ENCODE results near the gene GFER. TPM values are rescaled to one million over a fixed set of nuclear protein-coding genes. Genes with fewer than 3 reads are reported as not detected.

GFER gene
- total and polyA plus RNA-seq, 9 of the 15 experiments (the other 6 are each of a cell fraction or from before 2014, with no cell fraction given), result 4.3 to 53.7 (median 19.8) TPM

DNA sequence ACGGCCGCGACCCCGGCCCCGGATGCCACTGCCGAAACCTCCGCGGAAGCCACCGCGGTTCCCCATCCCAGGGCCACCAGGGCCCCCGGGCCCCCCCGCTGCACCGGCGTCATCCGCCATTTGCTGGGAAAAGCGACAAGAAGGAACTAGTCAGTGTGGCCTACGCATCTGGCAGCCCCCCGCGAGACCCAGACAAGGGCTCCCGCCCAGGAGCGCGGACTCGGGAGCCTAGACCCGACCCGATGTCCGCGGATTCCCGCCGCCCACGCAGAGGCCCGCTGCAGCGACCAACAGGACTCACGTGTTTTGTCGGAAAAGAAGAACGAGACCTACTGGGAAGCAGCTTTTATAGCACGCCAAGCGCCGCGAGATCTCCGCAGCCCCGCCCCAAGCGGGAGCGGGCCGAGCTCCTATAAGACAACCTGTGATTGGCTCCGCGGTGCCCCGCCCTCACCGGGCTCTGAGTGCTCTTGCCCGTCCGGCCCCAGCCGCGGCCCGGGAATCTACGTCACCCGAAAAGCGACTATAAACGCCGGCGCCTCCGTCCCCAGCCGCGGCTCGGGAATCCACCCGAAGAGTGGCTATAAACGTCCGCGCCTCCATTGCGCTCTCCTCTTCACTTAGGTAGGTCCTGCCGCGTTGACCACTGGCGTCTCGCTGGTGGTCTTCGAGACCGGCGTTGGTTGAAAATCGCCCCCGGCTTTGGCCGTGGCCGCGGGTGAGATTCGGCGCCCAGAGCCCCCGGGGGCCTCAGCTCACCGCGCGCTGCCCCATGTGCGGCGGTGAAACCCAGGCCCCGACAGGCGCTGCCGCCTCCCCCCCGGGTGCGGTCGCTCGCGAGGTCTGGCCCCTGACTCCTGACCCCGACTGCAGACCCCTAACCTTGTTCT, 19.2 kb upstream of the GFER start, which contains the start of gene RPS2 (continued):
- TF ChIP-seq, protein P1, sequence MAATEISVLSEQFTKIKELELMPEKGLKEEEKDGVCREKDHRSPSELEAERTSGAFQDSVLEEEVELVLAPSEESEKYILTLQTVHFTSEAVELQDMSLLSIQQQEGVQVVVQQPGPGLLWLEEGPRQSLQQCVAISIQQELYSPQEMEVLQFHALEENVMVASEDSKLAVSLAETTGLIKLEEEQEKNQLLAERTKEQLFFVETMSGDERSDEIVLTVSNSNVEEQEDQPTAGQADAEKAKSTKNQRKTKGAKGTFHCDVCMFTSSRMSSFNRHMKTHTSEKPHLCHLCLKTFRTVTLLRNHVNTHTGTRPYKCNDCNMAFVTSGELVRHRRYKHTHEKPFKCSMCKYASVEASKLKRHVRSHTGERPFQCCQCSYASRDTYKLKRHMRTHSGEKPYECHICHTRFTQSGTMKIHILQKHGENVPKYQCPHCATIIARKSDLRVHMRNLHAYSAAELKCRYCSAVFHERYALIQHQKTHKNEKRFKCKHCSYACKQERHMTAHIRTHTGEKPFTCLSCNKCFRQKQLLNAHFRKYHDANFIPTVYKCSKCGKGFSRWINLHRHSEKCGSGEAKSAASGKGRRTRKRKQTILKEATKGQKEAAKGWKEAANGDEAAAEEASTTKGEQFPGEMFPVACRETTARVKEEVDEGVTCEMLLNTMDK (IDR thresholded peaks at IDR 0.05; ENCODE audit: borderline replicate concordance, insufficient read depth, low read depth, low read length, poor library complexity, severe bottlenecking), result no peak
- TF ChIP-seq, protein P2, sequence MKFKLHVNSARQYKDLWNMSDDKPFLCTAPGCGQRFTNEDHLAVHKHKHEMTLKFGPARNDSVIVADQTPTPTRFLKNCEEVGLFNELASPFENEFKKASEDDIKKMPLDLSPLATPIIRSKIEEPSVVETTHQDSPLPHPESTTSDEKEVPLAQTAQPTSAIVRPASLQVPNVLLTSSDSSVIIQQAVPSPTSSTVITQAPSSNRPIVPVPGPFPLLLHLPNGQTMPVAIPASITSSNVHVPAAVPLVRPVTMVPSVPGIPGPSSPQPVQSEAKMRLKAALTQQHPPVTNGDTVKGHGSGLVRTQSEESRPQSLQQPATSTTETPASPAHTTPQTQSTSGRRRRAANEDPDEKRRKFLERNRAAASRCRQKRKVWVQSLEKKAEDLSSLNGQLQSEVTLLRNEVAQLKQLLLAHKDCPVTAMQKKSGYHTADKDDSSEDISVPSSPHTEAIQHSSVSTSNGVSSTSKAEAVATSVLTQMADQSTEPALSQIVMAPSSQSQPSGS (CRISPR knock-in tag; IDR thresholded peaks at IDR 0.05), result no peak
- TF ChIP-seq, protein P3, sequence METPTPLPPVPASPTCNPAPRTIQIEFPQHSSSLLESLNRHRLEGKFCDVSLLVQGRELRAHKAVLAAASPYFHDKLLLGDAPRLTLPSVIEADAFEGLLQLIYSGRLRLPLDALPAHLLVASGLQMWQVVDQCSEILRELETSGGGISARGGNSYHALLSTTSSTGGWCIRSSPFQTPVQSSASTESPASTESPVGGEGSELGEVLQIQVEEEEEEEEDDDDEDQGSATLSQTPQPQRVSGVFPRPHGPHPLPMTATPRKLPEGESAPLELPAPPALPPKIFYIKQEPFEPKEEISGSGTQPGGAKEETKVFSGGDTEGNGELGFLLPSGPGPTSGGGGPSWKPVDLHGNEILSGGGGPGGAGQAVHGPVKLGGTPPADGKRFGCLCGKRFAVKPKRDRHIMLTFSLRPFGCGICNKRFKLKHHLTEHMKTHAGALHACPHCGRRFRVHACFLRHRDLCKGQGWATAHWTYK (CRISPR knock-in tag; IDR thresholded peaks at IDR 0.05), result peak; percentile 66; the same call in 1 of the 2 replicates
- TF ChIP-seq, protein P4, sequence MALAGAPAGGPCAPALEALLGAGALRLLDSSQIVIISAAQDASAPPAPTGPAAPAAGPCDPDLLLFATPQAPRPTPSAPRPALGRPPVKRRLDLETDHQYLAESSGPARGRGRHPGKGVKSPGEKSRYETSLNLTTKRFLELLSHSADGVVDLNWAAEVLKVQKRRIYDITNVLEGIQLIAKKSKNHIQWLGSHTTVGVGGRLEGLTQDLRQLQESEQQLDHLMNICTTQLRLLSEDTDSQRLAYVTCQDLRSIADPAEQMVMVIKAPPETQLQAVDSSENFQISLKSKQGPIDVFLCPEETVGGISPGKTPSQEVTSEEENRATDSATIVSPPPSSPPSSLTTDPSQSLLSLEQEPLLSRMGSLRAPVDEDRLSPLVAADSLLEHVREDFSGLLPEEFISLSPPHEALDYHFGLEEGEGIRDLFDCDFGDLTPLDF (CRISPR knock-in tag; IDR thresholded peaks at IDR 0.05), result peak; percentile 71
- TF ChIP-seq ZNF212 (CRISPR knock-in tag; IDR thresholded peaks at IDR 0.05) (no peak), ZNF354B (CRISPR knock-in tag; IDR thresholded peaks at IDR 0.05) (no peak), MTA2 (IDR thresholded peaks at IDR 0.05; ENCODE audit: low read depth) (no peak)
- TF ChIP-seq, protein P5, sequence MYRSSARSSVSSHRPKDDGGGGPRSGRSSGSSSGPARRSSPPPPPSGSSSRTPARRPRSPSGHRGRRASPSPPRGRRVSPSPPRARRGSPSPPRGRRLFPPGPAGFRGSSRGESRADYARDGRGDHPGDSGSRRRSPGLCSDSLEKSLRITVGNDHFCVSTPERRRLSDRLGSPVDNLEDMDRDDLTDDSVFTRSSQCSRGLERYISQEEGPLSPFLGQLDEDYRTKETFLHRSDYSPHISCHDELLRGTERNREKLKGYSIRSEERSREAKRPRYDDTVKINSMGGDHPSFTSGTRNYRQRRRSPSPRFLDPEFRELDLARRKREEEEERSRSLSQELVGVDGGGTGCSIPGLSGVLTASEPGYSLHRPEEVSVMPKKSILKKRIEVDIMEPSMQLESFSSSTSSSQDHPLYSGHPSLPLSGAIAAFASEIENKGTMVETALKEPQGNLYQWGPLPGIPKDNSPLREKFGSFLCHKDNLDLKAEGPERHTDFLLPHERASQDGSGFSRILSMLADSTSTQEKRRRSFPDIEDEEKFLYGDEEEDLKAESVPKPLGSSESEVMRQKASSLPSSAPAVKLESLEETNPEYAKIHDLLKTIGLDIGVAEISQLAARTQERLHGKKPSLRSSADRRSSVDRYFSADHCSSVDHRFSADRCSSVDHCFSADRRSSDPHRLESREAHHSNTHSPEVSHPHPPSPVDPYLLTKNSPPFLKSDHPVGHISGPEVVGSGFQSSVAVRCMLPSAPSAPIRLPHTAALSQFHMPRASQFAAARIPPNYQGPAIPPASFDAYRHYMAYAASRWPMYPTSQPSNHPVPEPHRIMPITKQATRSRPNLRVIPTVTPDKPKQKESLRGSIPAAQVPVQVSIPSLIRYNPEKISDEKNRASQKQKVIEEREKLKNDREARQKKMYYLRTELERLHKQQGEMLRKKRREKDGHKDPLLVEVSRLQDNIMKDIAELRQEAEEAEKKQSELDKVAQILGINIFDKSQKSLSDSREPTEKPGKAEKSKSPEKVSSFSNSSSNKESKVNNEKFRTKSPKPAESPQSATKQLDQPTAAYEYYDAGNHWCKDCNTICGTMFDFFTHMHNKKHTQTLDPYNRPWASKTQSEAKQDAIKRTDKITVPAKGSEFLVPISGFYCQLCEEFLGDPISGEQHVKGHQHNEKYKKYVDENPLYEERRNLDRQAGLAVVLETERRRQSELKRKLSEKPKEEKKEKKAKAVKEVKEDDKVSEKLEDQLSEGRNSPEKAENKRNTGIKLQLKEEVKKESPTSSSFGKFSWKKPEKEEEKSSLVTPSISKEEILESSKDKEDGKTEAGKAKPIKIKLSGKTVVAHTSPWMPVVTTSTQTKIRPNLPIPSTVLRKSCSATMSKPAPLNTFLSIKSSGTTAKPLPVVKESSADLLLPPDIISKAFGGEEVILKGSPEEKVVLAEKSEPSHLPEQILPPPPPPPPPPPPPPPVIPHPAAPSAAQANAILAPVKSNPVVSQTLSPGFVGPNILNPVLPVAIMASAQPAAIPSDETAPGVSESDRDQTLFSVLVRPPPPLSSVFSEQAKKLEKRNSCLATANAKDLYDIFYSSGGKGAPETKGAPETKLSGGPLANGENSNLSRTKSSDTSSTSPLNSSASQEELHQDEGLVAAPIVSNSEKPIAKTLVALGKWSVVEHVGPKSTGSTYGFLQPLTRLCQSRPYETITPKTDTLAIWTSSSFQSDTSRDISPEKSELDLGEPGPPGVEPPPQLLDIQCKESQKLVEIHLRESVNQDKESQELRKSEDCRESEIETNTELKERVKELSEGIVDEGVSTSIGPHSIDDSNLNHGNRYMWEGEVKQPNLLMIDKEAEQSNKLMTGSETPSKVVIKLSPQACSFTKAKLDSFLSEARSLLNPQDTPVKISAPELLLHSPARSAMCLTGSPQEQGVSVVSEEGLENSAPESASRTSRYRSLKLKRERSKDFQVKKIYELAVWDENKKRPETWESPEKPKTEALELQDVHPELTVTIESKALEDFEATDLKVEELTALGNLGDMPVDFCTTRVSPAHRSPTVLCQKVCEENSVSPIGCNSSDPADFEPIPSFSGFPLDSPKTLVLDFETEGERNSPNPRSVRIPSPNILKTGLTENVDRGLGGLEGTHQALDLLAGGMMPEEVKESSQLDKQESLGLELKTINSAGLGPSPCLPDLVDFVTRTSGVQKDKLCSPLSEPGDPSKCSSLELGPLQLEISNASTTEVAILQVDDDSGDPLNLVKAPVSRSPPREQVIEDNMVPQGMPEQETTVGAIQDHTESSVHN (IDR thresholded peaks at IDR 0.05; ENCODE audit: borderline replicate concordance in 1 of 2, low read depth in 1 of 2), result peak in 1 of 2 experiments; percentile 55; a peak in 1 of 4 replicates
- TF ChIP-seq, protein P6, sequence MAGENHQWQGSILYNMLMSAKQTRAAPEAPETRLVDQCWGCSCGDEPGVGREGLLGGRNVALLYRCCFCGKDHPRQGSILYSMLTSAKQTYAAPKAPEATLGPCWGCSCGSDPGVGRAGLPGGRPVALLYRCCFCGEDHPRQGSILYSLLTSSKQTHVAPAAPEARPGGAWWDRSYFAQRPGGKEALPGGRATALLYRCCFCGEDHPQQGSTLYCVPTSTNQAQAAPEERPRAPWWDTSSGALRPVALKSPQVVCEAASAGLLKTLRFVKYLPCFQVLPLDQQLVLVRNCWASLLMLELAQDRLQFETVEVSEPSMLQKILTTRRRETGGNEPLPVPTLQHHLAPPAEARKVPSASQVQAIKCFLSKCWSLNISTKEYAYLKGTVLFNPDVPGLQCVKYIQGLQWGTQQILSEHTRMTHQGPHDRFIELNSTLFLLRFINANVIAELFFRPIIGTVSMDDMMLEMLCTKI (IDR thresholded peaks at IDR 0.05; ENCODE audit: partially characterized antibody), result no peak
